ENCODE results near the gene SNX30.

The SNX30 gene

DNA sequence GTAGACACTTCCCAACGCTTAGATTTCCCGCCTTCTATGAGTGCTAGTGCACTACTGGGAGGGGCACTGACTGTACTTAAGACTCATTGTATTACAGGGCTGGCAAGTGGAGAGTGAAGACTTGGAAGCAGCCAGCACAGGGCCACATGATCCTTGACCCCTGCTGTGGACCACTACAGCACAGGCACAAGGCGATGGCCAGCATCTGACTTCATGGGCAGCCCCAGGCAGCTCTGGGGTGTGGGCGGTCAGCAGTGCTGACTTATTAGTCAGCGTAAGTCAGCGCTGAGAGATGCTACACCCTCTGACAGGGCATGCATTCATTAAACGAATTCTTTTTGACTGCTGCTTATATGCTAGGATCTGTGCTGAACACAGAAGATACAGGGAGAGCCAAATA is 130.8 kb downstream of the SNX30 start:
- DNase-seq (ENCODE audit: low read depth), result no peak
- no peak overlapping the region for H3K4me3 ChIP-seq (ENCODE audit: low read depth, low read length)
- TF ChIP-seq, protein P1, sequence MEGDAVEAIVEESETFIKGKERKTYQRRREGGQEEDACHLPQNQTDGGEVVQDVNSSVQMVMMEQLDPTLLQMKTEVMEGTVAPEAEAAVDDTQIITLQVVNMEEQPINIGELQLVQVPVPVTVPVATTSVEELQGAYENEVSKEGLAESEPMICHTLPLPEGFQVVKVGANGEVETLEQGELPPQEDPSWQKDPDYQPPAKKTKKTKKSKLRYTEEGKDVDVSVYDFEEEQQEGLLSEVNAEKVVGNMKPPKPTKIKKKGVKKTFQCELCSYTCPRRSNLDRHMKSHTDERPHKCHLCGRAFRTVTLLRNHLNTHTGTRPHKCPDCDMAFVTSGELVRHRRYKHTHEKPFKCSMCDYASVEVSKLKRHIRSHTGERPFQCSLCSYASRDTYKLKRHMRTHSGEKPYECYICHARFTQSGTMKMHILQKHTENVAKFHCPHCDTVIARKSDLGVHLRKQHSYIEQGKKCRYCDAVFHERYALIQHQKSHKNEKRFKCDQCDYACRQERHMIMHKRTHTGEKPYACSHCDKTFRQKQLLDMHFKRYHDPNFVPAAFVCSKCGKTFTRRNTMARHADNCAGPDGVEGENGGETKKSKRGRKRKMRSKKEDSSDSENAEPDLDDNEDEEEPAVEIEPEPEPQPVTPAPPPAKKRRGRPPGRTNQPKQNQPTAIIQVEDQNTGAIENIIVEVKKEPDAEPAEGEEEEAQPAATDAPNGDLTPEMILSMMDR (IDR thresholded peaks at IDR 0.05; ENCODE audit: insufficient read depth, low read depth, low read length, missing control alignments), result no peak

DNA sequence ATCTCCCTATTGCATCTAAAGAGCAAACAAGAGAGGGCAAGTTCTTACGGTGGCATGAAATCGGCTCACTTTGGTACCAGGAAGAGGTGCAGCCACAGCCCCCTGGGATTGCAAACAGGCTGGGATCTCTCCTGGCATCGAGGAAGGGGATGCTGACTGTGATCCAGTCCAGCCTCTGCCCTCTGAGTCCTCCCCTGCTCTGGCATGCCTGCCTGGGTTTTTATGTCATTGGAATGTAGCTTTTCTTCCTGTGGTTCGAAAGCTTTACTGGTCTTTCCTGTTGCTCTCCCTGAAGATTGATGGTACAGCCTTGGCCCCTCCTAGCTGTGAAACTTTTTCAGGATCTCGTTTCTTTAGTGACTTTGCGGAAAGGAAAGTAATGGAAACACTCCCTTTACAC is 133.5 kb downstream of the SNX30 start:
- TF ChIP-seq, protein P1 (IDR thresholded peaks at IDR 0.05; ENCODE audit: insufficient read depth, low read depth, low read length, missing control alignments), result no peak
- no peak overlapping the region for H3K4me3 ChIP-seq (ENCODE audit: low read depth, low read length)
- no peak for DNase-seq (ENCODE audit: low read depth)

DNA sequence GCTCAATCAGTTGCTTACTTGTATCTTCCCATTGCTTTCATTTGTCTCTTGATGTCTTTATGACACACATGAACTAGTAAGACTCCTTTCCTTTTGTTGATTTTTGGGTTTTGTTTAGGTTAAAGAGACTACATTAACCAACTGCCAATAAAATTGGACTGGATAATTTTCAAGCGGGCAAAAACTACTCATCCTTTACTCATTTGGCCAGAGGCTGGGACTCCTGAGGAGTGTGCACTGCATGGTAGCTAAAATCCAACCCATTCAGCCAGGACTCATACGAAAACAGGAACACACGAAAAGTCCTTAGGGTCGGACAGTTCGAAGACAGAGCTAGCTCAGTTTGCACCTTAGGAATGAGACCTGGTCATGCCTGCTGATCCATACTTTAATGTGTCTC is 134.2 kb downstream of the SNX30 start:
- DNase-seq (ENCODE audit: low read depth), result no peak
- TF ChIP-seq, protein P1 (IDR thresholded peaks at IDR 0.05; ENCODE audit: insufficient read depth, low read depth, low read length, missing control alignments), result no peak
- no peak overlapping the region for H3K4me3 ChIP-seq (ENCODE audit: low read depth, low read length)

DNA sequence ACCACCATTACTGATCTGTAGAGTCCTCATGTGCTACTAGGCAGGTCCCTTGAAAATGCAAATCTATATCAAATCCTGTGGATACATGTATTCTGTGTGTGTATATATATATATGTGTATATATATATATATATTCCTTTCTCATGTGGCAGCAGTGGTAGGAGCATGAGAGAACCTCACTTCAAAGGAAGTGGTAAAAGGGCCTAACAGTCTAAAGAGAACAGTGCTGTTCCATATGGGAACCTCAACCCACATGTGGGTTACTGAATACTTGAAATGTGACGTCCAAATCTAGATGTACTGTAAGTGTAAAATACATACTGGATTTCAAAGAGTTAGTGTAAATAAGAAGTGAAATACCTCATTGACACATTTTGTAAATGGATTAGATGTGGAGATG is 134.8 kb downstream of the SNX30 start:
- no peak for DNase-seq (ENCODE audit: low read depth)
- no peak overlapping the region for H3K4me3 ChIP-seq (ENCODE audit: low read depth, low read length)
- TF ChIP-seq, protein P1 (IDR thresholded peaks at IDR 0.05; ENCODE audit: insufficient read depth, low read depth, low read length, missing control alignments), result no peak

DNA sequence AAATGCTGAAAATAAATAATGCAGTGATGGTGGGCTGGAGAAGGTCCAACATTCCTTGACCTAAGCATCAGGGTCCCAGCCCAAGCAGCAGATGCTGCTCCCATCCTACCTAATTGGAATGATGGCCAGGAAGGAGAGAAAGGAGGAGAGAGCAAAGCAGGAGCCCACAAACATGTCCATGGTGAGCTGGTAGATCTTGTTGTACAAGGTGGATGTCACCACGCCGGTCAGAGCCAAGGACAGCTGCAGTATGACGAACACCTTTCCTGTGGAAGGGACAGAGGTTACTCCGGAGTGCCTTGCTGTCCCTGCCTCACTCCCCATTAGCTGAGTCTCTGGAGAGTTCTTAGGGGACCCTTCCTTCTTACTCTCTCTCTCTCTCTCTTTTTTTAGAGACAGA is 135.8 kb downstream of the SNX30 start:
- H3K4me3 ChIP-seq (ENCODE audit: low read depth, low read length), result no peak overlapping the region
- TF ChIP-seq, protein P1 (IDR thresholded peaks at IDR 0.05; ENCODE audit: insufficient read depth, low read depth, low read length, missing control alignments), result no peak
- no peak for DNase-seq (ENCODE audit: low read depth)

DNA sequence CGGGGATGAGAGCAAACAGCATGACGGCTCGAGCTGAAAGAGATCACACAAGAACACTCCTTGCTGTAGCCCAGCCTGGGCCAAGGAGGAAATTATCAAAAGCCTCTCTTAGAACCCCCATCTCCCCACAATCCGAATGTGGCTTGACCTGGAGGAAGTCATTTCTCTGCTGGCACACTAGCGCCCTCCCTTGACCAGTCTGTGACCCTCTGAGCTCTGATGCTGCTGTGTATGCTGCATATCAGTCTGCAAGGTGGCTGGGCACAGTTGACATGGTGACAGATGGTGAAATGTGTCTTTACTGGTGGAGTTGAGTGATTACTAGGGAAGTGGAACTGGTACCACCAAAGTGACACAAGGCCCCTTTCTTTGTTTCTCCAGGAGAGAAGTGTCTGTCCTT is 136.8 kb downstream of the SNX30 start:
- peak; percentile 14 for DNase-seq (ENCODE audit: low read depth)

More for the DNA sequence above, 136.8 kb downstream of the SNX30 start:
- H3K4me3 ChIP-seq (ENCODE audit: low read depth, low read length), result no peak overlapping the region
- TF ChIP-seq, protein P1 (IDR thresholded peaks at IDR 0.05; ENCODE audit: insufficient read depth, low read depth, low read length, missing control alignments), result peak; percentile 21

Measured in GM12865 (cell line).